ENCODE measurements around the gene NFIX.

NFIX gene

DNA sequence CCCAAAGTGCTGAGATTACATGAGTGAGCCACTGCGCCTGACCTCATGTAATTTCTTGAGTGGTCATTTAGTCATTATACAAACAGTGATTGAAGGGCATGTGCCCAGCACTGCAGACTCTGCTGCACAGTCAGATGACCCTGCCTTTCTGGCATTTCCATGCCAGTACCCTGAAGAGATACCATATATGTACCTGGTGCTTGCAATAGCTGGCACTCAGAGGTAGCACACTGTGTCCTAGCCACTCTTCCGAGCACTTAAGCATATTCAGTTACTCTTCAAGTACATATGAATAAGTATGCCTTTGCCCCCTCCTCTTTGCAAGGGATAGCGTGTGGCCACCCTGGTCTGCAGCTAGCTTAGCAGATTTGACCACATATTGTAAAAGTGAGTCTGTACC lies 139.4 kb downstream of the NFIX start:
- DNase-seq: no peak

- no peak for DNase-seq
Measured at GRCh38 chr19:13135068-13136062, 140.1 kb downstream of the NFIX start.

DNA sequence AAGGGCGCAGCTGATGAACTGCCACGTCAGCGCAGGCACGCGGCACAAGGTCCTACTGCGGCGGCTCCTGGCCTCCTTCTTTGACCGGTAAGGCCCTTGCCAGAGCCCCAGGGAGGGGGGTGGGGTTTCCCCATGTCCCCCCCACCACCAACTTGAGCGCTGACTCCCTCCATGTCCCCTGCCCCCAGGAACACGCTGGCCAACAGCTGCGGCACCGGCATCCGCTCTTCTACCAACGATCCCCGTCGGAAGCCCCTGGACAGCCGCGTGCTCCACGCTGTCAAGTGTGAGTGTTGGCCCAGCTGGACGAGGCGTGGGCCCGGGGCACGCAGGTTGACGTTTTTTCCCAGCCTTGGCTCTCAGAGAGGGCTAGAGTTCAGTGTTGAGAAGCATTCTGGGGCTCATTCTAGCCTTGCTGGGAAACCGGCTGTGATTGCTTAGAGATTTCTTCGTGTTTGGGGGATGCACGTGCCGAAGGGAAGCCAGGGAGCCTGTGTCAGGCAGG lies 142.1 kb downstream of the NFIX start:
- no peak for DNase-seq

DNA sequence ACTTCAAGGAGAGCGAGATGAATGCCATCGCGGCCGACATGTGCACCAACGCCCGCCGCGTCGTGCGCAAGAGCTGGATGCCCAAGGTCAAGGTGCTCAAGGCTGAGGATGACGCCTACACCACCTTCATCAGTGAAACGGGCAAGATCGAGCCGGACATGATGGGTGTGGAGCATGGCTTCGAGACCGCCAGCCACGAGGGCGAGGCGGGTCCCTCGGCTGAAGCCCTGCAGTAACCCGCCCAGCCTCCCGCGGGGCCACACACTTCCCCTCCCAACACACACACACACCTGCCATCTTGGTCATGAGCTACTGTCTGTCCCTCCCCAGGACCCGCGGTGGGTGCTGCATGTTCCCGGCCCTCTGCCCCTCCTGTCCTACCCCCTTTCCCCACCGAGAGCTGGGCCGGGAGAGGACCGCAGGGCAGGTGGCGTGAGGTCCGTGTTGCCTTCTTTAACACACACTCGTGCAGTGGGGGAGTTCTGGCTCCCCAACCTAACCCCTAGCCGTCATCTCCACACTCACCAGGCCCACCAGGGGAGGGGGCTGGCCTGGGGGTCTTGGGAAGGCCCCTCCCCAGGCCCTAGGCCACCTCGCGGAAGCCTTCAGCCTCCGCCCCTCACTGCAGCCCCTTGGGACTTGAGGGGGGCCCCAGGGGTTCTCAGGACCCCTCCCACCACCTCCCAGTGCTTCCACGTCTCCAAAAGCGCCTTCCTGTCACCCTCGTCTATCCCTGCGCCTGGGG lies 143.1 kb downstream of the NFIX start:
- no peak for DNase-seq

DNA sequence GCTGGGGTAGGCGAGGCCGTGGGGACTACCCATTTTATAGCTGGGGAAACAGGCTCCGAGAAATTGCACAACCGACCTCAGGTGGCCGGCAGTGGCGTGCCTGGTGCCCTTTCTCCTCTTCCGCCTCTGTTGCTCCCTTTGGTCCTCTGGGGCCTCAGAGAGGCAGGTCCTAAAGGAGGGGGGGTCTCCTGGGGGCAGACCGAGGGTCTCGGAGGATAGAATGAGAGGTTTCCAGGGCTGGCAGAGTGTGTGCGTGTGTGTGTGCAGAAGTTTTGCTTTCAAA lies 143.6 kb downstream of the NFIX start:
- no peak for DNase-seq

GRCh38 chr19:13139633-13140311 lies 144.5 kb downstream of the NFIX start:
- DNase-seq: no peak

- DNase-seq: no peak
Measured at GRCh38 chr19:13146763-13147563, 151.7 kb downstream of the NFIX start.

Measured in effector CD8-positive, alpha-beta T cell (primary cell).